SK-N-SH treated with all-trans-retinoic acid at 6 μM for 48 hours (cell line): Measurements from ENCODE around the gene ALPL.
"Not testable (repeated sequence)": the region's sequence is repeated elsewhere in the genome, so short reads cannot be mapped to it uniquely, and the experiment has no call there.

Experiments
- CREB5 ChIP-seq: fragments of 250-450 bp; sonication (Bioruptor Pico); IDR thresholded peaks from 2 replicates; pipeline ENCODE4 v1.5.1; 2020; ENCODE audit warnings: low read depth, mild to moderate bottlenecking, moderate library complexity
- PATZ1 ChIP-seq: fragments of 250-450 bp; sonication (Bioruptor Pico); IDR thresholded peaks from 2 replicates; pipeline ENCODE4 v1.8.0; 2020; ENCODE audit warnings: mild to moderate bottlenecking, moderate library complexity, borderline replicate concordance
- ZC3H10 ChIP-seq: fragments of 250-450 bp; sonication (Bioruptor Pico); IDR thresholded peaks from 2 replicates; pipeline ENCODE4 v1.5.1; 2021; ENCODE audit warnings: mild to moderate bottlenecking, moderate library complexity
- ZFP3 ChIP-seq: fragments of 250-450 bp; sonication (Bioruptor Pico); IDR thresholded peaks from 2 replicates; pipeline ENCODE4 v1.5.0; 2020; ENCODE audit warnings: mild to moderate bottlenecking, moderate library complexity
- TF ChIP-seq, protein P1 (sequence below): fragments of 250-450 bp; sonication (Bioruptor Pico); IDR thresholded peaks from 2 replicates; pipeline ENCODE4 v1.8.0; 2021; ENCODE audit warnings: low read depth, mild to moderate bottlenecking, moderate library complexity, borderline replicate concordance

DNA sequence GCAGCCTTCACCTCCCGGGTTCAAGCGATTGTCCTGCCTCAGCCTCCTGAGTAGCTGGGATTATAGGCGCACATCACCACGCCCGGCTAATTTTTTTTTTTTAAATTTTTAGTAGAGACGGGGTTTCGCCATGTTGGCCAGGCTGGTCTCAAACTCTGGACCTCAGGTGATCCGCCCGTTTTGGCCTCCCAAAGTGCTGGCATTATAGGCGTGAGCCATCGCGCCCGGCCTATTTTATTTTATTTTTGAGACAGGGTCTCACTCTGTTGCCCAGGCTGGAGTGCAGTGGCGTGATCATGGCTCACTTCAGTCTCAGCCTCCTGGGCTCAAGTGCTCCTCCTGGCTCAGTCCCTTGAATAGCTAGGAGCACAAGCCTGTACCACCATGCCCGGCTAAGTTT lies 57.1 kb downstream of the ALPL start:
- TF ChIP-seq CREB5, PATZ1, ZFP3, ZC3H10 (CRISPR knock-in tag): not testable (repeated sequence)
- TF ChIP-seq, protein P1, sequence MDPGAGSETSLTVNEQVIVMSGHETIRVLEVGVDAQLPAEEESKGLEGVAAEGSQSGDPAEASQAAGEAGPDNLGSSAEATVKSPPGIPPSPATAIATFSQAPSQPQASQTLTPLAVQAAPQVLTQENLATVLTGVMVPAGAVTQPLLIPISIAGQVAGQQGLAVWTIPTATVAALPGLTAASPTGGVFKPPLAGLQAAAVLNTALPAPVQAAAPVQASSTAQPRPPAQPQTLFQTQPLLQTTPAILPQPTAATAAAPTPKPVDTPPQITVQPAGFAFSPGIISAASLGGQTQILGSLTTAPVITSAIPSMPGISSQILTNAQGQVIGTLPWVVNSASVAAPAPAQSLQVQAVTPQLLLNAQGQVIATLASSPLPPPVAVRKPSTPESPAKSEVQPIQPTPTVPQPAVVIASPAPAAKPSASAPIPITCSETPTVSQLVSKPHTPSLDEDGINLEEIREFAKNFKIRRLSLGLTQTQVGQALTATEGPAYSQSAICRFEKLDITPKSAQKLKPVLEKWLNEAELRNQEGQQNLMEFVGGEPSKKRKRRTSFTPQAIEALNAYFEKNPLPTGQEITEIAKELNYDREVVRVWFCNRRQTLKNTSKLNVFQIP (CRISPR knock-in tag), result not testable (repeated sequence)
